ENCODE data around the gene MOSMO.

MOSMO gene

GRCh38 chr16:22089910-22090309 is 82.0 kb downstream of the MOSMO start:
- Histone ChIP-seq H3K4me3 (ENCODE audit: low read depth, low read length) (no peak overlapping the region), H3K4me1 (no peaks in the 10 kb centered on the region), H3K9me3 (no peaks in the 10 kb centered on the region), H3K27me3 (no peaks in the 10 kb centered on the region; the same call in 1 of the 2 replicates), H3K36me3 (no peaks in the 10 kb centered on the region)
- TF ChIP-seq CTCF (IDR thresholded peaks at IDR 0.05; ENCODE audit: low read depth, low read length): no peak
- no peak for DNase-seq

GRCh38 chr16:22091721-22092120 is 83.8 kb downstream of the MOSMO start:
- no peak overlapping the region for H3K4me3 ChIP-seq (ENCODE audit: low read depth, low read length)
- H3K36me3 ChIP-seq: no peaks in the 10 kb centered on the region
- H3K9me3 ChIP-seq: no peaks in the 10 kb centered on the region
- DNase-seq: no peak
- H3K4me1 ChIP-seq: no peaks in the 10 kb centered on the region
- H3K27me3 ChIP-seq: no peaks in the 10 kb centered on the region; the same call in 1 of the 2 replicates
- TF ChIP-seq CTCF (IDR thresholded peaks at IDR 0.05; ENCODE audit: low read depth, low read length): no peak

GRCh38 chr16:22092143-22092933 is 84.4 kb downstream of the MOSMO start, which contains the start of gene VWA3A:
VWA3A (plus strand) TSS chr16:22092541; CDS start chr16:22092638, 97 bp downstream.
- Histone ChIP-seq H3K27me3 (no peaks in the 10 kb centered on the region; the same call in 1 of the 2 replicates), H3K4me3 (ENCODE audit: low read depth, low read length) (no peak within 1 kb of the TSS), H3K9me3 (no peaks in the 10 kb centered on the region), H3K36me3 (no peaks in the 10 kb centered on the region), H3K4me1 (no peaks in the 10 kb centered on the region)
- DNase-seq: no peak
- TF ChIP-seq CTCF (IDR thresholded peaks at IDR 0.05; ENCODE audit: low read depth, low read length): no peak

GRCh38 chr16:22093331-22093730 is 85.4 kb downstream of the MOSMO start:
- H3K27me3 ChIP-seq: no peaks in the 10 kb centered on the region; the same call in none of the 2 replicates
- no peaks in the 10 kb centered on the region for H3K9me3 ChIP-seq
- no peak overlapping the region for H3K4me3 ChIP-seq (ENCODE audit: low read depth, low read length)
- no peaks in the 10 kb centered on the region for H3K4me1 ChIP-seq
- no peak for DNase-seq
- H3K36me3 ChIP-seq: no peaks in the 10 kb centered on the region
- no peak for TF ChIP-seq CTCF (IDR thresholded peaks at IDR 0.05; ENCODE audit: low read depth, low read length)

- no peaks in the 10 kb centered on the region for H3K36me3 ChIP-seq
- no peaks in the 10 kb centered on the region for H3K4me1 ChIP-seq
- TF ChIP-seq CTCF (IDR thresholded peaks at IDR 0.05; ENCODE audit: low read depth, low read length): no peak
- H3K27me3 ChIP-seq: no peaks in the 10 kb centered on the region; the same call in none of the 2 replicates
- no peak overlapping the region for H3K4me3 ChIP-seq (ENCODE audit: low read depth, low read length)
- no peak for DNase-seq
- H3K9me3 ChIP-seq: no peaks in the 10 kb centered on the region
Measured at GRCh38 chr16:22093996-22094395, 86.1 kb downstream of the MOSMO start.
